Thyroid gland (tissue), 4 donors: ENCODE results near the gene DGCR8.

ENCODE experiments used
- CTCF ChIP-seq, 6 experiments: fragments of 200-600 bp in 3 of 6; fragments of 450-650 bp in 3 of 6; sonication (generic) in 3 of 6; IDR thresholded peaks; one replicate each; pipeline ENCODE4 v1.5.1; 2016 to 2019; ENCODE audit warnings: antibody characterized with exemption in 6 of 6, mild to moderate bottlenecking in 2 of 6, inconsistent platforms in 1 of 6, moderate library complexity in 1 of 6
- POLR2A ChIP-seq, 2 donors: fragments of 450-650 bp; IDR thresholded peaks; one replicate each; pipeline ENCODE4 v1.6.1; 2017; ENCODE audit warnings: antibody characterized with exemption in 2 of 2, mild to moderate bottlenecking in 2 of 2, moderate library complexity in 1 of 2

- no peak for TF ChIP-seq POLR2A (IDR thresholded peaks at IDR 0.05)
- no peak for TF ChIP-seq CTCF (IDR thresholded peaks at IDR 0.05)
These were observed 369 bp downstream of the DGCR8 start for GRCh38 chr22:20080445-20080775.
